DOHH2 (cell line): ENCODE results near the gene DERA.

Experiments used
- CTCF ChIP-seq: fragments of 200-600 bp; sonication (generic); IDR thresholded peaks from one replicate; pipeline ENCODE4 v1.5.1; 2014; ENCODE audit warnings: antibody characterized with exemption, mild to moderate bottlenecking, low read depth, low read length; ENCODE audit not compliant: poor library complexity, severe bottlenecking
- EZH2phosphoT487 ChIP-seq: fragments of 200-600 bp; sonication (generic); IDR thresholded peaks from 2 replicates; pipeline ENCODE4 v1.6.1; 2017; ENCODE audit warnings: borderline replicate concordance, mild to moderate bottlenecking, antibody characterized with exemption, low read length, moderate library complexity, mixed read lengths

GRCh38 chr12:15942475-15942874 lies 31.3 kb downstream of the DERA start:
- TF ChIP-seq CTCF (no peak), EZH2phosphoT487 (no peak)
